NCI-H1092 (cell line): ENCODE data around the gene COL5A3.

ENCODE experiments used
- DNase-seq: peaks from one replicate; lab custom pipeline; 2025; lab: John Stamatoyannopoulos, UW

COL5A3 gene

GRCh38 chr19:10010939-10011338 is 635 bp upstream of the COL5A3 start:
- DNase-seq = no peak

- DNase-seq = no peak
These were observed 535 bp downstream of the COL5A3 start for GRCh38 chr19:10009714-10010224.

GRCh38 chr19:10008184-10008765 is 2.0 kb downstream of the COL5A3 start:
- no peak for DNase-seq

- no peak for DNase-seq
These were observed 2.7 kb downstream of the COL5A3 start for GRCh38 chr19:10007371-10008183.

- no peak for DNase-seq
These were observed 3.5 kb downstream of the COL5A3 start for GRCh38 chr19:10006752-10007323.

GRCh38 chr19:10006335-10006708 is 4.0 kb downstream of the COL5A3 start:
- DNase-seq = no peak

GRCh38 chr19:10005632-10006334 is 4.5 kb downstream of the COL5A3 start:
- no peak for DNase-seq

GRCh38 chr19:10004617-10005016 is 5.7 kb downstream of the COL5A3 start:
- DNase-seq = no peak

GRCh38 chr19:10003271-10003670 is 7.0 kb downstream of the COL5A3 start:
- no peak for DNase-seq

GRCh38 chr19:10001899-10002298 is 8.4 kb downstream of the COL5A3 start:
- no peak for DNase-seq

GRCh38 chr19:10000171-10000826 is 10.0 kb downstream of the COL5A3 start:
- DNase-seq = peak; percentile 30

- no peak for DNase-seq
These were observed 13.8 kb downstream of the COL5A3 start for GRCh38 chr19:9996541-9996940.

GRCh38 chr19:9995999-9996398 is 14.3 kb downstream of the COL5A3 start:
- no peak for DNase-seq

GRCh38 chr19:9995084-9995483 is 15.2 kb downstream of the COL5A3 start:
- DNase-seq = no peak

GRCh38 chr19:9991425-9992191 is 18.7 kb downstream of the COL5A3 start:
- no peak for DNase-seq

- DNase-seq = no peak
These were observed 20.8 kb downstream of the COL5A3 start for GRCh38 chr19:9989504-9989903.

GRCh38 chr19:9986787-9987281 is 23.5 kb downstream of the COL5A3 start:
- no peak for DNase-seq

- DNase-seq = no peak
These were observed 28.7 kb downstream of the COL5A3 start for GRCh38 chr19:9981406-9982260.

GRCh38 chr19:9972103-9972502 is 38.2 kb downstream of the COL5A3 start:
- DNase-seq = no peak
